DOHH2 (cell line): ENCODE results near the gene ZRANB1.
A peak's percentile ranks its signal among the peaks of the same experiment; 100 is the strongest.

Source experiments
- H3F3A ChIP-seq: fragments of 200-600 bp; sonication (generic), shearing (Covaris generic); 2 replicates; pipeline ENCODE4 v1.6.0; 2016; ENCODE audit warnings: antibody characterized with exemption, mild to moderate bottlenecking; ENCODE audit not compliant: control insufficient read depth, insufficient read depth
- H3K27ac ChIP-seq: fragments of 200-600 bp; sonication (generic); 2 replicates; pipeline ENCODE4 v1.5.1; 2014; ENCODE audit warnings: low read depth, mild to moderate bottlenecking, low read length, moderate library complexity
- H3K27me3 ChIP-seq: fragments of 200-600 bp; sonication (generic); 2 replicates; pipeline ENCODE4 v1.6.1; 2014; ENCODE audit warnings: mild to moderate bottlenecking, low read length, mixed read lengths; ENCODE audit not compliant: control insufficient read depth
- H3K36me3 ChIP-seq: fragments of 200-600 bp; sonication (generic); 2 replicates; pipeline ENCODE4 v1.6.1; 2014; ENCODE audit warnings: mild to moderate bottlenecking, low read length, moderate library complexity, mixed read lengths; ENCODE audit not compliant: control insufficient read depth
- H3K4me1 ChIP-seq: fragments of 200-600 bp; sonication (generic); 2 replicates; pipeline ENCODE4 v1.6.1; 2014; ENCODE audit warnings: mild to moderate bottlenecking, low read length, mixed read lengths; ENCODE audit not compliant: control insufficient read depth
- H3K4me2 ChIP-seq: fragments of 200-600 bp; sonication (generic); 2 replicates; pipeline ENCODE4 v1.6.0; 2014; ENCODE audit warnings: mild to moderate bottlenecking, low read length, moderate library complexity
- H3K4me3 ChIP-seq: fragments of 200-600 bp; sonication (generic); 2 replicates; pipeline ENCODE4 v1.5.1; 2014; ENCODE audit warnings: mild to moderate bottlenecking, low read length, mixed read lengths
- H3K79me2 ChIP-seq: fragments of 200-600 bp; sonication (generic); 2 replicates; pipeline ENCODE4 v1.6.1; 2014; ENCODE audit warnings: mild to moderate bottlenecking, low read length, mixed read lengths; ENCODE audit not compliant: control insufficient read depth
- H3K9me2 ChIP-seq: fragments of 200-600 bp; sonication (generic); replicated peaks from 2 replicates; pipeline ENCODE4 v1.6.1; 2014; ENCODE audit warnings: mild to moderate bottlenecking, low read length, mixed read lengths; ENCODE audit not compliant: control insufficient read depth
- H3K9me3 ChIP-seq: fragments of 200-600 bp; sonication (generic); 2 replicates; pipeline ENCODE4 v1.6.1; 2014; ENCODE audit warnings: antibody characterized with exemption, low read length, mixed read lengths; ENCODE audit not compliant: control insufficient read depth, insufficient read depth
- H4K20me1 ChIP-seq: fragments of 200-600 bp; sonication (generic); 2 replicates; pipeline ENCODE4 v1.6.0; 2014; ENCODE audit warnings: low read depth, mild to moderate bottlenecking, antibody characterized with exemption, low read length, moderate library complexity; ENCODE audit not compliant: control insufficient read depth, insufficient read depth
- CTCF ChIP-seq: fragments of 200-600 bp; sonication (generic); IDR thresholded peaks from one replicate; pipeline ENCODE4 v1.5.1; 2014; ENCODE audit warnings: antibody characterized with exemption, mild to moderate bottlenecking, low read depth, low read length; ENCODE audit not compliant: poor library complexity, severe bottlenecking
- EZH2phosphoT487 ChIP-seq: fragments of 200-600 bp; sonication (generic); IDR thresholded peaks from 2 replicates; pipeline ENCODE4 v1.6.1; 2017; ENCODE audit warnings: borderline replicate concordance, mild to moderate bottlenecking, antibody characterized with exemption, low read length, moderate library complexity, mixed read lengths

The ZRANB1 gene

GRCh38 chr10:125016611-125017202, 74.8 kb downstream of the ZRANB1 start:
- TF ChIP-seq EZH2phosphoT487 (no peak), CTCF (no peak)
- 0 out of 2 replicates have a peak, but pooled peaks cover 4% of the 10 kb centered on the region for H3K79me2 ChIP-seq
- no peaks in the 10 kb centered on the region for H3F3A ChIP-seq
- H3K4me3 ChIP-seq: no peak overlapping the region
- no peaks in the 10 kb centered on the region for H3K36me3 ChIP-seq
- H3K27ac ChIP-seq: no peak overlapping the region
- no peaks in the 10 kb centered on the region for H3K9me2 ChIP-seq
- H3K9me3 ChIP-seq: no peaks in the 10 kb centered on the region
- no peaks in the 10 kb centered on the region for H4K20me1 ChIP-seq
- H3K4me1 ChIP-seq: peaks cover 9% of the 10 kb centered on the region
- H3K27me3 ChIP-seq: no peaks in the 10 kb centered on the region
- H3K4me2 ChIP-seq: no peak overlapping the region

- Histone ChIP-seq H3K36me3 (no peaks in the 10 kb centered on the region), H3K4me1 (peaks cover 9% of the 10 kb centered on the region), H3K4me3 (no peak overlapping the region), H3K27me3 (no peaks in the 10 kb centered on the region), H3K27ac (no peak overlapping the region), H3K79me2 (peaks cover 4% of the 10 kb centered on the region; the same call in 1 of the 2 replicates), H3F3A (no peaks in the 10 kb centered on the region), H3K4me2 (no peak overlapping the region), H3K9me3 (no peaks in the 10 kb centered on the region), H4K20me1 (no peaks in the 10 kb centered on the region), H3K9me2 (no peaks in the 10 kb centered on the region)
- TF ChIP-seq EZH2phosphoT487 (no peak), CTCF (no peak)
Observed at GRCh38 chr10:125017547-125018298, 75.8 kb downstream of the ZRANB1 start.

- TF ChIP-seq CTCF (no peak), EZH2phosphoT487 (no peak)
- no peaks in the 10 kb centered on the region for H3K36me3 ChIP-seq
- peaks cover 12% of the 10 kb centered on the region for H3K79me2 ChIP-seq
- H3K4me1 ChIP-seq: peaks cover 13% of the 10 kb centered on the region
- no peaks in the 10 kb centered on the region for H3K9me3 ChIP-seq
- no peak overlapping the region for H3K27ac ChIP-seq
- H3K9me2 ChIP-seq: no peaks in the 10 kb centered on the region
- H3K27me3 ChIP-seq: no peaks in the 10 kb centered on the region
- H3K4me3 ChIP-seq: no peak overlapping the region
- H3F3A ChIP-seq: no peaks in the 10 kb centered on the region
- peak overlapping the region; percentile 14; the same call in 1 of the 2 replicates for H3K4me2 ChIP-seq
- peaks cover under 1% of the 10 kb centered on the region; the same call in 1 of the 2 replicates for H4K20me1 ChIP-seq
Observed at GRCh38 chr10:125018576-125019143, 76.7 kb downstream of the ZRANB1 start.
